Measurements from ENCODE around the gene DKKL1. TPM values are rescaled to one million over a fixed set of nuclear protein-coding genes. Genes with fewer than 3 reads are reported as not detected.
A peak's percentile ranks its signal among the peaks of the same experiment; 100 is the strongest.
"Not testable (repeated sequence)": the region's sequence is repeated elsewhere in the genome, so short reads cannot be mapped to it uniquely, and the experiment has no call there.

The DKKL1 gene
- total RNA-seq, 6 donors from 2014 or later: 0.40 to 0.69 (median 0.61) TPM; not detected in 3

DNA sequence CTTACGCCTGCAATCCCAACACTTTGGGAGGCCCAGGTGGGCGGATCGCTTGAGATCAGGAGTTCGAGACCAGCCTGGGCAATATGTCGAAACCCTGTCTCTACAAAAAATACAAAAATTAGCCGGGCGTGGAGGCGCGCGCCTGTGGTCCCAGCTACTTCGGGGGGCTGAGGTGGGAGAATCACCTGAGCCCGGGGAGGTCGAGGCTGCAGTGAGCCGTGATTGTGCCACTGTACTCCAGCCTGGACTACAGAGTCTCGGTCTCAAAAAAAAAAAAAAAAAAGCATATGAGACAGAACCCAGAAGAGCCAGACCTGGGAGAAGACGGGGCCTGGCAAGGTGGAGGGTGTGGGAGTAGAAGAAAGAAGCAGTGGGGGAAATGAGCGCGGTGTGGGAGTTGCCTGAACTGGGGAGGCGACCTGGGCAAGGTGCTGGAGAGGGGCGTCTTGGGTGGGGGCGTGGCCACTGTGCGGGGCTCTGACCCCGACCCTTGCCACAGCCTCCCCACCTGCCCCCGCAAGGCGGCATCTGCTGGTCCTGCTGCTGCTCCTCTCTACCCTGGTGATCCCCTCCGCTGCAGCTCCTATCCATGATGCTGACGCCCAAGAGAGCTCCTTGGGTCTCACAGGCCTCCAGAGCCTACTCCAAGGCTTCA, 533 bp downstream of the DKKL1 start:
- WGBS, 2 donors: 67 to 76% methylated on average over 26 of the region's 27 CpGs
- ATAC-seq (ENCODE audit: low FRiP score in 2 of 2) (no peak), DNase-seq (peak in 1 of 2 donors; percentile 59)
- peaks cover 0 to 4% (median 0%) of the 10 kb centered on the region in 4 donors for H3K27me3 ChIP-seq
- TF ChIP-seq CTCF (IDR thresholded peaks at IDR 0.05): no peak
- no peak for TF ChIP-seq POLR2AphosphoS5 (IDR thresholded peaks at IDR 0.05)
- TF ChIP-seq EP300 (IDR thresholded peaks at IDR 0.05): no peak
- peak overlapping the region in 3 of 4 donors; percentile 53 to 96 (median 93) for H3K27ac ChIP-seq
- peaks cover 0 to 10% (median 5%) of the 10 kb centered on the region in 4 donors for H3K9me3 ChIP-seq
- peaks cover 7 to 40% (median 31%) of the 10 kb centered on the region in 4 donors for H3K4me1 ChIP-seq
- peak overlapping the region in 3 of 4 donors; percentile 72 to 90 (median 78) for H3K4me3 ChIP-seq
- H3K36me3 ChIP-seq: peaks cover 0 to 5% (median 3%) of the 10 kb centered on the region in 4 donors

GRCh38 chr19:49366110-49366509, 2.4 kb downstream of the DKKL1 start:
- Histone ChIP-seq H3K4me1 (peaks cover 5 to 28% (median 20%) of the 10 kb centered on the region in 4 donors), H3K4me3 (no peak overlapping the region), H3K36me3 (no peaks in the 10 kb centered on the region), H3K9me3 (peaks cover 0 to 21% (median 9%) of the 10 kb centered on the region in 4 donors), H3K27me3 (peaks cover 0 to 4% (median 0%) of the 10 kb centered on the region in 4 donors), H3K27ac (no peak overlapping the region)
- ATAC-seq (ENCODE audit: low FRiP score in 2 of 2) (no peak), DNase-seq (no peak)
- TF ChIP-seq POLR2A (IDR thresholded peaks at IDR 0.05) (no peak), CTCF (IDR thresholded peaks at IDR 0.05) (no peak), POLR2AphosphoS5 (IDR thresholded peaks at IDR 0.05) (no peak), EP300 (IDR thresholded peaks at IDR 0.05) (no peak)

DNA sequence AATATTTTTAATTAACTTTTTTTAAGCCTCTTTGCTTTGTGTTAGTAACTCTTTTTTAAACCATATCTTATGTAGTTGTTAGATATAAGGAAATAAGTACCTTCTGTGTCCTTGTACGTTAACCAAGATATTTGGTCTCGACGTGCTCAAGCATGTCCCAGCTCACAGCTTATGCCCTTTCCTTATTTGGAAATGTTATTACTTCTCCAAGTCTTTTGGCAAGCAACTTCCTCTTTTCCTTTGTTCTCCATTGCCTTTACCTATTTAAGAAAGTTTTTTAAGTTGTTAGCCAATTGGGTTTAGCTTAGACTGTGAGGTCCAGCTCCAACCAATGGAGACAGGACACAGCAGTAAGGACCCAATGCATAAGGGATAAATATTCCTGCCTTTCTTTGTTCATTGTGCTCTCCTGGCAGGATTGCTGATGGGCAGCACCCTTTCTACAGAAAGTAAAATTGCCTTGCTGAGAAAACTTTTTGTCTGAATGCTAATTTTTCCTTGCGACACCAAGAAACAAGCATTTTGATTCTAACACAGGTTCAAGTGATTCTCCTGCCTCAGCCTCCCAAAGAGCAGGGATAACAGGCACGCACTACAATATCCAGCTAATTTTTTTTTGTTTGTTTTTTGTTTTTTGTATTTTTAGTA, 5.2 kb downstream of the DKKL1 start:
- no peak for DNase-seq
- ATAC-seq (ENCODE audit: low FRiP score in 2 of 2): no peak
- WGBS, 2 donors: 88 to 95% methylated on average over 5 of the region's 5 CpGs
- TF ChIP-seq POLR2A (IDR thresholded peaks at IDR 0.05) (no peak), POLR2AphosphoS5 (IDR thresholded peaks at IDR 0.05) (no peak), EP300 (IDR thresholded peaks at IDR 0.05) (no peak), CTCF (IDR thresholded peaks at IDR 0.05) (no peak)
- no peaks in the 10 kb centered on the region for H3K36me3 ChIP-seq
- H3K9me3 ChIP-seq: peaks cover 0 to 21% (median 9%) of the 10 kb centered on the region in 4 donors
- peaks cover 2 to 6% (median 4%) of the 10 kb centered on the region in 4 donors for H3K4me1 ChIP-seq
- H3K4me3 ChIP-seq: no peak overlapping the region
- peaks cover 0 to 3% (median 0%) of the 10 kb centered on the region in 4 donors for H3K27me3 ChIP-seq
- no peak overlapping the region for H3K27ac ChIP-seq

- DNase-seq (no peak), ATAC-seq (ENCODE audit: low FRiP score in 2 of 2) (no peak)
- H3K9me3 ChIP-seq: peaks cover 0 to 21% (median 9%) of the 10 kb centered on the region in 4 donors
- no peaks in the 10 kb centered on the region for H3K36me3 ChIP-seq
- 76 to 94% methylated on average over 3 of the region's 3 CpGs for WGBS, 2 donors
- no peak for TF ChIP-seq CTCF (IDR thresholded peaks at IDR 0.05)
- no peak for TF ChIP-seq POLR2AphosphoS5 (IDR thresholded peaks at IDR 0.05)
- no peak for TF ChIP-seq POLR2A (IDR thresholded peaks at IDR 0.05)
- TF ChIP-seq EP300 (IDR thresholded peaks at IDR 0.05): no peak
- no peak overlapping the region for H3K27ac ChIP-seq
- H3K4me3 ChIP-seq: no peak overlapping the region
- H3K27me3 ChIP-seq: no peaks in the 10 kb centered on the region
- no peaks in the 10 kb centered on the region for H3K4me1 ChIP-seq
Measured at GRCh38 chr19:49371184-49371583, 7.5 kb downstream of the DKKL1 start.

DNA sequence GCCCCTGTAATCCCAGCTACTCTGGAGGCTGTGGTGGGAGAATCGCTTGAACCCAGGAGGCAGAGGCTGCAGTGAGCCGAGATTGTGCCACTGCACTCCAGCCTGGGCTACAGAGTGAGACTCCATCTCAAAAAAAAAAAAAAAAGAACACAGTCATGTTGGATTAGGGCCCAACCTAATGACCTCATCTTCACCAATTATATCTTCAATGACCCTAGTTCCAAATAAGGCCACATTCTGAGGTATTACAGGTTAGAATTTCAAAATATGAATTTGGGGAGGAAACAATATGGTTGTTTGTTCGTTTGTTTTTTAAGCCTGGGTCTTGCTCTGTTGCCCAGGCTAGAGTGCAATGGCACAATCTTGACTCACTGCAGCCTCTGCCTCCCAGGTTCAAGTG, 9.5 kb downstream of the DKKL1 start:
- WGBS, 2 donors: 78 to 87% methylated on average over 3 of the region's 3 CpGs
- DNase-seq; ATAC-seq (ENCODE audit: low FRiP score in 2 of 2); H3K36me3 ChIP-seq; H3K27me3 ChIP-seq; H3K4me1 ChIP-seq; H3K4me3 ChIP-seq; H3K27ac ChIP-seq: not testable (repeated sequence)
- peaks cover 0 to 21% (median 9%) of the 10 kb centered on the region in 4 donors for H3K9me3 ChIP-seq
